ENCODE results near the gene PHF10. TPM values are rescaled to one million over a fixed set of nuclear protein-coding genes. Genes with fewer than 3 reads are reported as not detected.

The PHF10 gene
- total and polyA plus RNA-seq, 2 donors (not counting 3 experiments of a cell fraction or from before 2014, with no cell fraction given): 19.1 to 62.4 TPM

DNA sequence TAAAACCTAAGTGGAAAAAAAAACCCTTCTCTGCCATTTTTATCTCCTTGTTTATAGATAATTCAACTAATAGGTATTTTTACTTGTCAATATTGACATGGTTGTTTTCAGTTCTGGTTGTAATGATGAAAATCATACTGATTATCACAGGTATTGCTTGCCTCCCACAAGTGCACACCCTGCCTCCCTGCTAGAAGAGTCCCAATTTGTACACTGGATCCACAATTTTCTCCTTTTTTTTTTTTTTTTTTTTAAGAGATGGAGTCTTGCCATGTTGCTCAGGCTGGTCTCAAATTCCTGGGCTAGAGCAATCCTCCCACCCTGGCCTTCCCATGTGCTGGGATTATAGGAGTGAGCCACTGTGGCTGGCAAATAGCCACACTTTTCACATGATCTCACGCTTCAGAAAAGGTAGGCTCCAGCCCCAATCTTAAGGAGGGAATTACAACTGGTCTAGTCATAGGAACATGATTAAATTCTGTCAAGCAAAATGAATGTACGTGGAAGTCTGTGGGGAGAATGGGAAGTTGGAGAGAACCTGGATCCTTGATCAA, 14.8 kb upstream of the PHF10 start:
- peaks cover 0 to 8% of the 10 kb centered on the region in 2 experiments for H3K27me3 ChIP-seq (ENCODE audit: control insufficient read depth in 2 of 2, insufficient read depth in 2 of 2, low read length in 2 of 2)
- H3K27ac ChIP-seq (ENCODE audit: insufficient read depth, low read depth, low read length): no peak overlapping the region
- H3K79me2 ChIP-seq (ENCODE audit: control insufficient read depth, insufficient read depth, low read length): no peaks in the 10 kb centered on the region
- H3K36me3 ChIP-seq (ENCODE audit: control insufficient read depth in 2 of 2, extremely low read depth in 1 of 2, insufficient read depth in 2 of 2, low read length in 2 of 2): no peaks in the 10 kb centered on the region
- no TSS peak for BruUV-seq (replicated peaks)
- no peaks in the 10 kb centered on the region for H3K4me1 ChIP-seq (ENCODE audit: control insufficient read depth, extremely low read depth, insufficient read depth, low read length)
- H3K9me3 ChIP-seq (replicated peaks; ENCODE audit: control insufficient read depth, insufficient read depth, low read length): no peaks in the 10 kb centered on the region
- intact Hi-C loops (cut with micrococcal nuclease): no loop called here
- H3K4me3 ChIP-seq (replicated peaks in 1 of 3; ENCODE audit: insufficient read depth in 1 of 3, low read depth in 1 of 3, low read length in 3 of 3): no peak overlapping the region
- CTCF ChIA-PET: no interaction called here
- dilution Hi-C loops (cut with MboI; ENCODE audit: extremely low pct_ligation_motif_present, low sequenced_read_pairs): no loop called here
- H2AFZ ChIP-seq (ENCODE audit: low read depth, low read length): no peak overlapping the region
- H3K9ac ChIP-seq (replicated peaks; ENCODE audit: extremely low read depth, insufficient read depth, low read length): no peak overlapping the region
- no peaks in the 10 kb centered on the region for H4K20me1 ChIP-seq (replicated peaks; ENCODE audit: control insufficient read depth, extremely low read depth, insufficient read depth, low read length)
- no peaks in the 10 kb centered on the region for H3K9me1 ChIP-seq (replicated peaks; ENCODE audit: control insufficient read depth, extremely low read depth, insufficient read depth, low read length)
- TF ChIP-seq FOS (IDR thresholded peaks at IDR 0.05; ENCODE audit: borderline replicate concordance, insufficient read depth, low read length): no peak
- TF ChIP-seq EZH2 (IDR thresholded peaks at IDR 0.05; ENCODE audit: borderline replicate concordance, low read depth, low read length, severe bottlenecking): no peak
- TF ChIP-seq POLR2A (IDR thresholded peaks at IDR 0.05; ENCODE audit: low read depth, low read length): no peak
- TF ChIP-seq GATA2 (IDR thresholded peaks at IDR 0.05; ENCODE audit: insufficient read depth, insufficient read length, low read depth, low read length): no peak
- no peak for TF ChIP-seq JUN (IDR thresholded peaks at IDR 0.05; ENCODE audit: borderline replicate concordance, insufficient read depth, insufficient read length, low read depth)
- no peak for TF ChIP-seq POLR2AphosphoS5 (IDR thresholded peaks at IDR 0.05; ENCODE audit: insufficient read depth, low read depth, low read length)
- no peak overlapping the region for H3K4me2 ChIP-seq (ENCODE audit: insufficient read depth, low read length)
- no peak for DNase-seq (ENCODE audit: low read depth, low spot score)
- FAIRE-seq: no peak
- POLR2A ChIA-PET: no interaction called here

DNA sequence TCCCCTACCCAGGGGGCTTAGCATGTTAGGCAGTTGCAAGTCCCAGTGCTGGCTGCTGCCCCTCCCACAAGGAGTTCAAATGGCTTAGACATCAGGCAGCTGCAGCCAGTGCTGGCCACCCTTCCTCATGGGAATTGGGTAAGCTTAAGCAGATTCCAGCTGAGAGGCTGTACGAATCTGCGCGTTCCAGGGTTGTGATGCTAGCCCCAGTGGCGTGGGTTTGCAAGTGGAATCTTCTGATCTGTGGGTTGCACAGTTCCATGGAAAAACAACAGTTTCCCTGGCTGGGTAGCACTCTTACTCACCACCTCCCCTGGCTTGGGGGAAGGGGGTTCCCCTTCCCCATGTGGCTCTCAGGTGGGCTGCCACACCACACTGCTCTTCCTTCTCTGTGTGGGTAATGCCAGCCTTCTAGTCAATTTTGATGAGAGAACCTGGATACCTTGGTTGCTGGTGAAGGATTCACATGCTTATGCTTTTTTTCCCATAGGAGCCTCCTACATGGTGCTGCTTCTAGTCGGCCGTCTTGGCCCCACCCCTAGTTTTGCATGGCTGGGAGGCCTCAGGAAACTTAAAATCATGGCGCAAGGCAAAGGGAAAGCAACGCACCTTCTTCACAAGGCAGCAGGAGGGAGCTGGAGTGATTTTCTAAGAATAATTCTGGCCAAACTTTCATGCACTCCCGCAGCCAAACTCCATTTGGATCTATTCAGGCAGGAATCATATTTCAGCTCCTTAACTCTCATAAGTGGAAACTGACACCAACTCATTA, 14.1 kb upstream of the PHF10 start:
- no peak overlapping the region for H3K27ac ChIP-seq (ENCODE audit: insufficient read depth, low read depth, low read length)
- H3K4me1 ChIP-seq (ENCODE audit: control insufficient read depth, extremely low read depth, insufficient read depth, low read length): no peaks in the 10 kb centered on the region
- TF ChIP-seq CTCF (IDR thresholded peaks at IDR 0.05; ENCODE audit: extremely low read depth in 1 of 2, insufficient read depth in 1 of 2, low read depth in 1 of 2, low read length in 2 of 2) (no peak), MAX (IDR thresholded peaks at IDR 0.05; ENCODE audit: insufficient read depth, insufficient read length) (no peak), GATA2 (IDR thresholded peaks at IDR 0.05; ENCODE audit: insufficient read depth, insufficient read length, low read depth, low read length) (no peak), JUN (IDR thresholded peaks at IDR 0.05; ENCODE audit: borderline replicate concordance, insufficient read depth, insufficient read length, low read depth) (no peak), POLR2AphosphoS5 (IDR thresholded peaks at IDR 0.05; ENCODE audit: insufficient read depth, low read depth, low read length) (no peak)
- BruUV-seq (replicated peaks): no TSS peak
- dilution Hi-C loops (cut with MboI; ENCODE audit: extremely low pct_ligation_motif_present, low sequenced_read_pairs): no loop called here
- FAIRE-seq: no peak
- peaks cover 0 to 8% of the 10 kb centered on the region in 2 experiments for H3K27me3 ChIP-seq (ENCODE audit: control insufficient read depth in 2 of 2, insufficient read depth in 2 of 2, low read length in 2 of 2)
- no peak overlapping the region for H3K9ac ChIP-seq (replicated peaks; ENCODE audit: extremely low read depth, insufficient read depth, low read length)
- H3K79me2 ChIP-seq (ENCODE audit: control insufficient read depth, insufficient read depth, low read length): no peaks in the 10 kb centered on the region
- H3K36me3 ChIP-seq (ENCODE audit: control insufficient read depth in 2 of 2, extremely low read depth in 1 of 2, insufficient read depth in 2 of 2, low read length in 2 of 2): no peaks in the 10 kb centered on the region
- no peaks in the 10 kb centered on the region for H3K9me3 ChIP-seq (replicated peaks; ENCODE audit: control insufficient read depth, insufficient read depth, low read length)
- intact Hi-C loops (cut with micrococcal nuclease): no loop called here
- no peak overlapping the region for H3K4me2 ChIP-seq (ENCODE audit: insufficient read depth, low read length)
- H2AFZ ChIP-seq (ENCODE audit: low read depth, low read length): no peak overlapping the region
- CTCF ChIA-PET: no interaction called here
- POLR2A ChIA-PET: no interaction called here
- H3K9me1 ChIP-seq (replicated peaks; ENCODE audit: control insufficient read depth, extremely low read depth, insufficient read depth, low read length): no peaks in the 10 kb centered on the region
- DNase-seq (ENCODE audit: low read depth, low spot score): no peak
- no peak overlapping the region for H3K4me3 ChIP-seq (replicated peaks in 1 of 3; ENCODE audit: insufficient read depth in 1 of 3, low read depth in 1 of 3, low read length in 3 of 3)
- H4K20me1 ChIP-seq (replicated peaks; ENCODE audit: control insufficient read depth, extremely low read depth, insufficient read depth, low read length): no peaks in the 10 kb centered on the region
